GM19023 (cell line): Measurements from ENCODE around the gene AJM1.
"Not testable (repeated sequence)": the region's sequence is repeated elsewhere in the genome, so short reads cannot be mapped to it uniquely, and the experiment has no call there.

ENCODE experiments used
- ATAC-seq: cut with Tn5 transposase; IDR thresholded peaks from one replicate; pipeline ENCODE4 v1.9.1; 2021; ENCODE audit warnings: mild to moderate bottlenecking, moderate library complexity; ENCODE audit not compliant: unreplicated experiment

Gene AJM1

GRCh38 chr9:136842380-136842948 is at the start of gene AJM1:
Gene AJM1 (plus strand): TSS chr9:136842478. CDS start chr9:136844415, 1,937 bp downstream.
- peak; percentile 75 for ATAC-seq

GRCh38 chr9:136793086-136793946 is 49.0 kb upstream of the AJM1 start:
- no peak for ATAC-seq

- ATAC-seq: no peak
Measured at GRCh38 chr9:136794281-136794999, 47.8 kb upstream of the AJM1 start.

GRCh38 chr9:136795000-136795348 is 47.3 kb upstream of the AJM1 start:
- no peak for ATAC-seq

- no peak for ATAC-seq
Measured at GRCh38 chr9:136796238-136796774, 46.0 kb upstream of the AJM1 start, which contains the start of gene CCDC183. Gene CCDC183 (plus strand): TSS chr9:136796338. CDS start chr9:136796398, 60 bp downstream.

- not testable (repeated sequence) for ATAC-seq
Measured at GRCh38 chr9:136796775-136797347, 45.4 kb upstream of the AJM1 start.

GRCh38 chr9:136798708-136799078 is 43.6 kb upstream of the AJM1 start:
- ATAC-seq: no peak

GRCh38 chr9:136799079-136799853 is 43.0 kb upstream of the AJM1 start:
- ATAC-seq: no peak

GRCh38 chr9:136799854-136800657 is 42.2 kb upstream of the AJM1 start:
- ATAC-seq: no peak

GRCh38 chr9:136802321-136802720 is 40.0 kb upstream of the AJM1 start:
- no peak for ATAC-seq

DNA sequence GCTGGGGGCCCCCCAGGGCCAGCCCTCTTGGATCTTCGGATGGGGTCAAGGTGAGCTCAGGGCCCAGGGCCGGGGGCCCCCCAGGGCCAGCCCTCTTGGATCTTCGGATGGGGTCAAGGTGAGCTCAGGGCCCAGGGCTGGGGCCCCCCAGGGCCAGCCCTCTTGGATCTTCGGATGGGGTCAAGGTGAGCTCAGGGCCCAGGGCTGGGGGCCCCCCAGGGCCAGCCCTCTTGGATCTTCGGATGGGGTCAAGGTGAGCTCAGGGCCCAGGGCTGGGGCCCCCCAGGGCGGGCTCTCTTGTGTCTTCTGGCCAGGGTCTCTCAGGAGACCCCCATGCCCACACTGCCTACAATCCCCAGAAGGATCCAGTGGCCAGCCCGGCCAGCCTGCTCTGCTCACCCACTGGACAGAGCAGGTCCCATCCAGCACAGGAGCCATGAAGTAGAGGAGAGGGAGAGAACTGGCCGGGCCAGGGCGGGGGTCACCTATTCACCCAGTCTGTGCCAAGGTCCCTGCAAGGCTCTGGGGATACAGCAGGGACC is 39.2 kb upstream of the AJM1 start:
- ATAC-seq: not testable (repeated sequence)

- ATAC-seq: no peak
Measured at GRCh38 chr9:136803551-136804508, 38.4 kb upstream of the AJM1 start.

GRCh38 chr9:136804509-136805206 is 37.6 kb upstream of the AJM1 start:
- ATAC-seq: no peak

DNA sequence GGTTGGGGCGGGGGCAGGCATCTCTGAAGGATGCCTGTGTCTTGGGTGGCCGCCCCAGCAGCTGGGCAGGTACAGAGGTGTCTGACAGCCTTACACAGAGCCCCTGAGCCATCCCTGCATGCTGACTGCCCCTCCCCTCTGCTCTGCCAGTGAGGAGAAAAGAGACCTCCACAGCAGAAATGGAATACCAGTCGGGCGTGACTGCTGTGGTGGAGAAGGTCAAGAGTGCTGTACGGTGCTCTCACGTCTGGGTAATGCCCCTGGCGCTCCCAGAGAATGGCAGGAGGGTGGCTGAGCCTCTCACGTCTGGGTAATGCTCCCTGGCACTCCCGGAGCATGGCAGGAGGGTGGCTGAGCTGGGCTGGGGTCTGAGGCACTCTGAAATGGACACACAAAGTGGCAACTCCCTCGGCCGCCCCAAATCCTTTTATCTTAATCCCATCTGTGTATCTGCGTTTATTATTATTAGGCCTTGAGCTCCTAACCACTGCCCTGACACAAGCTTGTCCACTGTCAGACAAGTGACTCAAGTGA is 37.0 kb upstream of the AJM1 start:
- ATAC-seq: no peak

GRCh38 chr9:136806067-136806466 is 36.2 kb upstream of the AJM1 start:
- no peak for ATAC-seq

DNA sequence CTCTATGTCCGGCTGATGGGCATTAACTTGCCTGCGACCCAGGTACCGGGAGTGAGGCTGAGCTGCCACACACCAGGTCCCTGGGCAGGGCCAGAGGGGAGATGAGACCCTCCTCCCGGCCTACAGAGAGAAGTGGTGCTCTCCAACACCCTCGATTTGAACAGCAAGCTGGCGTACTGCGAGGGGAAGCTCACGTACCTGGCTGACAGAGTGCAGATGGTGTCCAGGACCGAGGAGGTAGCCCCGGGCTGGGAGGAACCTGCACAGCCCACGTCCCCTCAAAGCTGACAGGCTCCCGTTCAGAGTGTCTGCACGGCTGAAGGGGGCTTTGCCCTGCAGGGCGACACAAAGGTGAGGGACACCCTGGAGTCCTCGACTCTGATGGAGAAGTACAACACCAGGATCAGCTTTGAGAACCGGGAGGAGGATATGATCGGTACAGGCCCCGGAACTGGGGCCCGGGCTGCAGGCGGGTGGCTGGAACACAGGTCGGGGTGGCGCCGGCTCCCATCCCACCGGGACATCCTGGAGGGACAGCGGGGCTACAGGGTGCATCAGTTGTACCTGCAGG is 35.6 kb upstream of the AJM1 start:
- no peak for ATAC-seq
